A549 treated with CORT108297 at 1 μM for 4 hours (cell line): Measurements from ENCODE around the gene DYSF. TPM values are rescaled to one million over a fixed set of nuclear protein-coding genes. Genes with fewer than 3 reads are reported as not detected.

Source experiments
- total RNA-seq: library from RNA; stranded (reverse); fragments of 200-300 nt; extraction: Qiagen RNA extraction; gene quantifications from 5 replicates; pipeline ENCODE4 v1.2.3, GENCODE V29; 2022

DYSF gene
- 0.50 to 1.2 TPM (median 0.67 TPM) in 5 replicates for total RNA-seq

DNA sequence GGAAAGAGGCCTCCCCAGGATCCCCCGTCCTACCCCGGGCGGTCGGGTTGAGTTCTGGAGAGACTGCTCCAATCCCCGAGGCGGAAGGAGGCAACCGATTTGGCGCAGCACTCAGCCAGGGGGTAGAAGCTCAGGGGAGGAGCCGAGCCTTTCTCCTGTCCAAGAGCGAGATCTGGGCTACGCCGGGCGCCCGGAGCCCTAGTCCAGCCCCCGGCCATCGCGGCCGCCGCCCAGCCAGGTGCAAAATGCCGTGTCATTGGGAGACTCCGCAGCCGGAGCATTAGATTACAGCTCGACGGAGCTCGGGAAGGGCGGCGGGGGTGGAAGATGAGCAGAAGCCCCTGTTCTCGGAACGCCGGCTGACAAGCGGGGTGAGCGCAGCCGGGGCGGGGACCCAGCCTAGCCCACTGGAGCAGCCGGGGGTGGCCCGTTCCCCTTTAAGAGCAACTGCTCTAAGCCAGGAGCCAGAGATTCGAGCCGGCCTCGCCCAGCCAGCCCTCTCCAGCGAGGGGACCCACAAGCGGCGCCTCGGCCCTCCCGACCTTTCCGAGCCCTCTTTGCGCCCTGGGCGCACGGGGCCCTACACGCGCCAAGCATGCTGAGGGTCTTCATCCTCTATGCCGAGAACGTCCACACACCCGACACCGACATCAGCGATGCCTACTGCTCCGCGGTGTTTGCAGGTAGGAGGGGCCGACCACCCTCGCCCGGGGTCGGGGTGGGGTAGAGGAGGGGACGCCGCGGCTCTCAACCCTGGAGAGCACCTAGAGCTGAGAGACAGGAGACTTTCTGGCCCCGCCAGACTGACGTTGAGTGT, at the start of gene DYSF:
Gene DYSF (plus strand): TSS at position 158 of the 817 bp plus-strand sequence.

Other genes starting within 250 kb of the DYSF start
- gene PAIP2B, start 226.5 kb upstream of the DYSF start, total RNA-seq = 0.25 to 0.35 TPM (median 0.27 TPM) in 5 replicates
- gene ZNF638, start 121.8 kb upstream of the DYSF start, total RNA-seq = 62.0 to 92.1 TPM (median 64.2 TPM) in 5 replicates